ENCODE results near the gene CADPS. TPM values are rescaled to one million over a fixed set of nuclear protein-coding genes. Genes with fewer than 3 reads are reported as not detected.

Gene CADPS
- total RNA-seq, 2 experiments from 2014 or later: 61.3 to 68.6 TPM

GRCh38 chr3:62403765-62404164 is 471.5 kb downstream of the CADPS start:
- H4K20me1 ChIP-seq (ENCODE audit: insufficient read depth, low read length): no peaks in the 10 kb centered on the region
- no peak overlapping the region for H3K27ac ChIP-seq (ENCODE audit: low read depth, low read length, poor library complexity, severe bottlenecking)
- TF ChIP-seq EZH2phosphoT487 (IDR thresholded peaks at IDR 0.05; ENCODE audit: borderline replicate concordance, low read depth, low read length) (no peak), CTCF (conservative IDR thresholded peaks at IDR 0.05; ENCODE audit: low read length) (no peak)
- POLR2A ChIA-PET: no interaction called here
- H3K4me1 ChIP-seq (ENCODE audit: insufficient read depth, low read length, poor library complexity, severe bottlenecking): no peaks in the 10 kb centered on the region
- no TSS peak for BruUV-seq (replicated peaks)
- intact Hi-C loops (cut with micrococcal nuclease; ENCODE audit: unreplicated experiment): no loop called here
- H3K4me3 ChIP-seq (ENCODE audit: low read depth, low read length, poor library complexity, severe bottlenecking): no peak overlapping the region
- no peak for DNase-seq (ENCODE audit: low spot score)
- H3K9me3 ChIP-seq (ENCODE audit: low read length): no peaks in the 10 kb centered on the region
- H2AFZ ChIP-seq (ENCODE audit: low read length): no peak overlapping the region
- no peaks in the 10 kb centered on the region for H3K36me3 ChIP-seq (ENCODE audit: insufficient read depth, low read length)
- H3K9me2 ChIP-seq (ENCODE audit: insufficient read depth, low read length): no peaks in the 10 kb centered on the region
- CTCF ChIA-PET (ENCODE audit: unreplicated experiment): no interaction called here
- H3K79me2 ChIP-seq (ENCODE audit: insufficient read depth, low read depth, low read length): no peaks in the 10 kb centered on the region
- no peak overlapping the region for H3K4me2 ChIP-seq (ENCODE audit: low read length)

- H2AFZ ChIP-seq (ENCODE audit: low read length): no peak overlapping the region
- H3K9me2 ChIP-seq (ENCODE audit: insufficient read depth, low read length): no peaks in the 10 kb centered on the region
- H3K9me3 ChIP-seq (ENCODE audit: low read length): no peaks in the 10 kb centered on the region
- BruUV-seq (replicated peaks): no TSS peak
- H4K20me1 ChIP-seq (ENCODE audit: insufficient read depth, low read length): no peaks in the 10 kb centered on the region
- TF ChIP-seq CTCF (conservative IDR thresholded peaks at IDR 0.05; ENCODE audit: low read length) (no peak), EZH2phosphoT487 (IDR thresholded peaks at IDR 0.05; ENCODE audit: borderline replicate concordance, low read depth, low read length) (no peak)
- DNase-seq (ENCODE audit: low spot score): no peak
- H3K79me2 ChIP-seq (ENCODE audit: insufficient read depth, low read depth, low read length): no peaks in the 10 kb centered on the region
- intact Hi-C loops (cut with micrococcal nuclease; ENCODE audit: unreplicated experiment): no loop called here
- ChIA-PET POLR2A (no interaction called here), CTCF (ENCODE audit: unreplicated experiment) (no interaction called here)
- H3K4me1 ChIP-seq (ENCODE audit: insufficient read depth, low read length, poor library complexity, severe bottlenecking): no peaks in the 10 kb centered on the region
- H3K4me2 ChIP-seq (ENCODE audit: low read length): no peak overlapping the region
- H3K27ac ChIP-seq (ENCODE audit: low read depth, low read length, poor library complexity, severe bottlenecking): no peak overlapping the region
- no peak overlapping the region for H3K4me3 ChIP-seq (ENCODE audit: low read depth, low read length, poor library complexity, severe bottlenecking)
- no peaks in the 10 kb centered on the region for H3K36me3 ChIP-seq (ENCODE audit: insufficient read depth, low read length)
These were observed 482.5 kb downstream of the CADPS start for GRCh38 chr3:62392626-62393292.

- no peaks in the 10 kb centered on the region for H3K36me3 ChIP-seq (ENCODE audit: insufficient read depth, low read length)
- H2AFZ ChIP-seq (ENCODE audit: low read length): no peak overlapping the region
- TF ChIP-seq EZH2phosphoT487 (IDR thresholded peaks at IDR 0.05; ENCODE audit: borderline replicate concordance, low read depth, low read length): no peak
- no peak for TF ChIP-seq CTCF (conservative IDR thresholded peaks at IDR 0.05; ENCODE audit: low read length)
- ChIA-PET CTCF (ENCODE audit: unreplicated experiment) (no interaction called here), POLR2A (interaction anchor here (0.5 kb wide), 1 partner anchor 108 kb away, joined by 5 read pairs; no protein-coding TSS in a partner anchor)
- intact Hi-C loops (cut with micrococcal nuclease; ENCODE audit: unreplicated experiment): no loop called here
- no peak overlapping the region for H3K27ac ChIP-seq (ENCODE audit: low read depth, low read length, poor library complexity, severe bottlenecking)
- H3K79me2 ChIP-seq (ENCODE audit: insufficient read depth, low read depth, low read length): no peaks in the 10 kb centered on the region
- H3K4me1 ChIP-seq (ENCODE audit: insufficient read depth, low read length, poor library complexity, severe bottlenecking): no peaks in the 10 kb centered on the region
- no TSS peak for BruUV-seq (replicated peaks)
- H4K20me1 ChIP-seq (ENCODE audit: insufficient read depth, low read length): no peaks in the 10 kb centered on the region
- H3K9me3 ChIP-seq (ENCODE audit: low read length): no peaks in the 10 kb centered on the region
- H3K4me2 ChIP-seq (ENCODE audit: low read length): no peak overlapping the region
- H3K4me3 ChIP-seq (ENCODE audit: low read depth, low read length, poor library complexity, severe bottlenecking): no peak overlapping the region
- H3K9me2 ChIP-seq (ENCODE audit: insufficient read depth, low read length): no peaks in the 10 kb centered on the region
- no peak for DNase-seq (ENCODE audit: low spot score)
These were observed 488.0 kb downstream of the CADPS start for GRCh38 chr3:62387251-62387650.

Data from OCI-LY7 (cell line).